GM12878 (cell line): Measurements from ENCODE around the gene DNMT3A. TPM values are rescaled to one million over a fixed set of nuclear protein-coding genes. Genes with fewer than 3 reads are reported as not detected.

Source experiments
- ATAC-seq: fragments of 200-7000 bp; cut with Tn5 transposase; 3 replicates; pipeline ENCODE4 v1.9.1; 2020; ENCODE audit warnings: mild to moderate bottlenecking, moderate library complexity
- BruUV-seq: library from RNA; stranded (reverse); fragments of 400-500 nt; replicated peaks from 2 replicates; lab custom pipeline; 2021; lab: Mats Ljungman, UMichigan
- CTCF ChIA-PET: fragments of 300-600 bp; sonication (Branson Sonifier 250); formaldehyde crosslinking; extraction: SDS; loops from one replicate; lab custom pipeline; 2021; ENCODE audit warnings: inconsistent platforms; lab: Yijun Ruan, JAX
- POLR2A ChIA-PET: fragments of 350-600 bp; formaldehyde crosslinking; extraction: SDS; loops from one replicate; lab custom pipeline; 2021; ENCODE audit warnings: inconsistent platforms; lab: Charles Lee
- RAD21 ChIA-PET: fragments of 300-600 bp; sonication (Branson Sonifier 250); formaldehyde crosslinking; loops from one replicate; lab custom pipeline; 2023; ENCODE audit warnings: antibody characterized with exemption; ENCODE audit not compliant: unreplicated experiment; lab: Charles Lee
- SMC1A ChIA-PET: fragments of 300-600 bp; sonication (Branson Sonifier 250); formaldehyde crosslinking; loops from one replicate; lab custom pipeline; 2023; ENCODE audit not compliant: unreplicated experiment, uncharacterized antibody; lab: Charles Lee
- DNase-seq: peaks from one replicate; pipeline ENCODE4 v3.0.0-alpha.2; 2011; ENCODE audit warnings: low read depth, low spot score
- FAIRE-seq: peaks from 3 replicates; lab custom pipeline; 2011; peaks lifted over from hg19 to GRCh38; lab: Jason Lieb, UNC
- H2AFZ ChIP-seq: 2 replicates; pipeline ENCODE4 v1.6.0; 2011; ENCODE audit warnings: low read depth, low read length, control low read depth; ENCODE audit not compliant: control insufficient read depth
- H3K27ac ChIP-seq: 2 replicates; pipeline ENCODE4 v1.5.1; 2011; ENCODE audit warnings: control low read depth; ENCODE audit not compliant: control insufficient read depth, insufficient read depth
- H3K27me3 ChIP-seq, 2 experiments: replicated peaks in 1 of 2; 2 replicates each; pipeline versions ENCODE4 v1.6.0 to v1.6.1; 2011; ENCODE audit warnings: low read length in 1 of 2; ENCODE audit not compliant: control insufficient read depth in 2 of 2, insufficient read depth in 2 of 2
- H3K36me3 ChIP-seq, 2 experiments: 2 replicates each; pipeline ENCODE4 v1.5.1; 2011; ENCODE audit warnings: low read length in 1 of 2; ENCODE audit not compliant: control insufficient read depth in 2 of 2, insufficient read depth in 2 of 2
- H3K4me1 ChIP-seq: 2 replicates; pipeline ENCODE4 v1.6.1; 2011; ENCODE audit warnings: mild to moderate bottlenecking, low read length, moderate library complexity, mixed read lengths; ENCODE audit not compliant: control insufficient read depth, insufficient read depth
- H3K4me2 ChIP-seq: 2 replicates; pipeline ENCODE4 v1.6.0; 2011; ENCODE audit warnings: control low read depth; ENCODE audit not compliant: control insufficient read depth, insufficient read depth
- H3K4me3 ChIP-seq: fragments of 200-600 bp; sonication (generic); 2 replicates; pipeline ENCODE4 v1.5.1; 2016
- H3K79me2 ChIP-seq: 2 replicates; pipeline ENCODE4 v1.6.0; 2011; ENCODE audit warnings: low read length; ENCODE audit not compliant: control insufficient read depth, insufficient read depth
- H3K9ac ChIP-seq: 2 replicates; pipeline ENCODE4 v1.8.0; 2011; ENCODE audit warnings: low read length, control low read depth, mixed read lengths; ENCODE audit not compliant: control insufficient read depth, insufficient read depth
- H3K9me3 ChIP-seq: replicated peaks from 3 replicates; pipeline ENCODE4 v1.5.1; 2011; ENCODE audit warnings: mild to moderate bottlenecking, low read length; ENCODE audit not compliant: control insufficient read depth, insufficient read depth
- H4K20me1 ChIP-seq: 2 replicates; pipeline ENCODE4 v1.6.0; 2011; ENCODE audit not compliant: control insufficient read depth, insufficient read depth
- BHLHE40 ChIP-seq, 2 experiments: fragments of 450-650 bp in 1 of 2; IDR thresholded peaks; 2 replicates each; pipeline ENCODE4 v1.6.1; 2011 to 2017; ENCODE audit warnings: low read depth in 2 of 2, borderline replicate concordance in 1 of 2, improper control_type of control experiment in 1 of 2, low read length in 1 of 2, mild to moderate bottlenecking in 1 of 2
- CHD2 ChIP-seq: IDR thresholded peaks from 2 replicates; pipeline ENCODE4 v1.6.1; 2011; ENCODE audit warnings: low read depth, low read length, improper control_type of control experiment, borderline replicate concordance
- CREB1 ChIP-seq: IDR thresholded peaks from 2 replicates; pipeline ENCODE4 v1.6.1; 2012; ENCODE audit warnings: low read depth, mild to moderate bottlenecking, inconsistent platforms
- EGR1 ChIP-seq, 2 experiments: IDR thresholded peaks; 1 replicate in 1 of 2; 2 replicates in 1 of 2; pipeline ENCODE4 v1.6.1; 2011 to 2012; ENCODE audit warnings: low read depth in 2 of 2, low read length in 2 of 2, borderline replicate concordance in 1 of 2, mild to moderate bottlenecking in 1 of 2, moderate library complexity in 1 of 2
- GABPA ChIP-seq: IDR thresholded peaks from 2 replicates; pipeline ENCODE4 v1.6.1; 2014; ENCODE audit warnings: antibody characterized with exemption, low read depth, mild to moderate bottlenecking, inconsistent platforms
- HDGF ChIP-seq: fragments of 450-650 bp; IDR thresholded peaks from 2 replicates; pipeline ENCODE4 v1.6.1; 2016; ENCODE audit warnings: antibody characterized with exemption
- LARP7 ChIP-seq: fragments of 450-650 bp; IDR thresholded peaks from 2 replicates; pipeline ENCODE4 v1.6.1; 2017; ENCODE audit warnings: mild to moderate bottlenecking
- MEF2A ChIP-seq: IDR thresholded peaks from 2 replicates; pipeline ENCODE4 v1.6.1; 2011; ENCODE audit warnings: low read depth, mild to moderate bottlenecking, low read length, moderate library complexity; ENCODE audit not compliant: insufficient read depth
- NFYA ChIP-seq: IDR thresholded peaks from 2 replicates; pipeline ENCODE4 v1.6.1; 2011; ENCODE audit warnings: low read depth, mild to moderate bottlenecking, low read length, improper control_type of control experiment, borderline replicate concordance
- POLR2A ChIP-seq: IDR thresholded peaks from 2 replicates; pipeline ENCODE4 v1.6.1; 2011; ENCODE audit warnings: low read depth, mild to moderate bottlenecking, low read length
- RUNX3 ChIP-seq: IDR thresholded peaks from 2 replicates; pipeline ENCODE4 v1.6.1; 2012; ENCODE audit warnings: low read length, inconsistent platforms
- SMAD1 ChIP-seq: fragments of 450-650 bp; IDR thresholded peaks from 2 replicates; pipeline ENCODE4 v1.6.1; 2018; ENCODE audit warnings: mild to moderate bottlenecking, low read depth; ENCODE audit not compliant: partially characterized antibody
- SREBF2 ChIP-seq: IDR thresholded peaks from 2 replicates; pipeline ENCODE4 v1.6.1; 2012; ENCODE audit warnings: mild to moderate bottlenecking, low read length
- STAT1 ChIP-seq: fragments of 450-650 bp; conservative IDR thresholded peaks from 2 replicates; pipeline ENCODE4 v1.6.1; 2014; ENCODE audit warnings: antibody characterized with exemption, mild to moderate bottlenecking
- TCF3 ChIP-seq: IDR thresholded peaks from 2 replicates; pipeline ENCODE4 v1.6.1; 2012; ENCODE audit warnings: low read depth, mild to moderate bottlenecking, low read length, borderline replicate concordance; ENCODE audit not compliant: insufficient read depth
- ZSCAN29 ChIP-seq: fragments of 450-650 bp; IDR thresholded peaks from 2 replicates; pipeline ENCODE4 v1.6.1; 2017; ENCODE audit warnings: mild to moderate bottlenecking, moderate library complexity
- WGBS: methylation state at CpG from one replicate; pipeline ENCODE4 v1.1.6; 2016; ENCODE audit warnings: low lambda C conversion rate; ENCODE audit not compliant: insufficient replicate concordance, insufficient coverage; ENCODE audit errors: missing lambda C conversion rate; 5-methylcytosine and 5-hydroxymethylcytosine counted together
- in situ Hi-C: fragments of 300-500 bp; cut with MboI; formaldehyde crosslinking; loops from 9 replicates; pipeline ENCODE4 v1.14.3; 2018; ENCODE audit warnings: mixed read lengths
- intact Hi-C: fragments of 100-400 bp; cut with micrococcal nuclease; formaldehyde crosslinking; loops from one replicate; pipeline ENCODE4 v1.14.2; 2022; ENCODE audit not compliant: unreplicated experiment
- polyA plus RNA-seq, 11 experiments: library from polyadenylated mRNA; depleted of rRNA in 4 of 11; unstranded in 6 of 11; stranded (reverse) in 5 of 11; fragments of >200 nt; fragmentation: Nextera tagmentation in 4 of 11; fragmentation: Illumina TruSeq in 1 of 11; extraction: Ambion mirVana in 4 of 11; extraction: Trizol in 1 of 11; gene quantifications; 1 replicate in 1 of 11; 2 replicates in 10 of 11; pipeline versions ENCODE4 v1.2.1 to v1.2.3, GENCODE V29; 2011 to 2016; ENCODE audit warnings: inconsistent platforms in 2 of 11, missing spikeins in 2 of 11, low read depth in 1 of 11
- total RNA-seq, 4 experiments: library from RNA; depleted of rRNA in 3 of 4; stranded (reverse); fragments of >200 nt in 3 of 4; fragmentation: Illumina TruSeq in 1 of 4; extraction: Trizol in 1 of 4; gene quantifications; 2 replicates each; pipeline versions ENCODE4 v1.2.1 to v1.2.3, GENCODE V29; 2013 to 2021
- TF ChIP-seq, protein P1 (sequence below): fragments of 450-650 bp; IDR thresholded peaks from 2 replicates; pipeline ENCODE4 v1.6.1; 2017; ENCODE audit warnings: mild to moderate bottlenecking, moderate library complexity
- TF ChIP-seq, protein P2 (sequence below): IDR thresholded peaks from 2 replicates; pipeline ENCODE4 v1.6.1; 2012; ENCODE audit warnings: low read depth, low read length, improper control_type of control experiment

DNMT3A gene
- total and polyA plus RNA-seq, 10 of the 15 experiments (the other 5 are each of a cell fraction or from before 2014, with no cell fraction given) = 7.4 to 51.6 (median 17.4) TPM

DNA sequence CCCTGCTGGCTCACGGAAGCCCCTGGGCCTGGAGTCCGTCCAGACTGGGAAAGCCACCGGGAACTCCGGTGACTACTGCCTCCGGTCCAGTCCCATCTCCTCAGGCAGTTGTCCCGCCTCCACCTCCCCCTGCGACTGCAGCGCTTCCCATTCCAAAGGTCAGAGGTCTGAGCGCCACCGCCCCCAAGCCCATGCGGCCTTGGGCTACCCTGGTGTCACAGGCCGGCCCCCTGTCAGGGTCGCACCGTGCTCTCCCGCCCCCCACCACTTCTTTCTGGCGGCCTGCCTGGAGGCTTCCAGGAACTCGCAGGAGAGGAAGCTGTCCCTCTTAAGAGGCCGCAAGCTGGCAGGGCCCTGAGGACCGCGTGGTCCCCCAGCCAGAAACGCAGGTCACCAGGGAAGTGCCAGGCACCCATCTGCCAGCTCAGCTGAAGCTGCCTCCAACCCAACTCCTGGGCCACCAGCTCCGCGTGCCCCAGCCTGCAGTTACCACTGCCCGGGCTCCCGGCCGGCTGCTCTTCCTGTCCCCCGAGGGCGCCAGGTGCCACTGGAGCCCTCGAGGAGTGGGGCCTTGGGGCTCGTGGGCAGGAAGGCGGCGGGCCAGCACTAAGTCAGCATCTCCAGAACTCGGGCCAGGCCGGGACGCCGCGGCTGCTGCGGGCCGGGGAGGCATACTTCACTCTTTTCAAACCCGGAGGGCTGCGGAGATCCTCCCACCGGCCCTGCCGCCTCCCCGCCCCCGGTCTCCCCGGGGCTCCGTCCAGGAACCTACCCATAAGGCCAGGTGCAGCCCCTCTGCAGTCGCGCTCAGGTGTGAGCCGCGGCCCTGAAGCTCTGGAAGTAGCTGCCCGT lies 90.1 kb downstream of the DNMT3A start:
- no TSS peak for BruUV-seq
- DNase-seq = no peak
- Histone ChIP-seq H3K4me1 (peaks cover 11% of the 10 kb centered on the region), H3K36me3 (peaks cover 10% of the 10 kb centered on the region in 2 experiments), H3K79me2 (peaks cover 15% of the 10 kb centered on the region), H3K4me2 (peak overlapping the region; percentile 94), H3K27ac (peak overlapping the region; percentile 83), H2AFZ (peak overlapping the region; percentile 71), H3K4me3 (peak overlapping the region; percentile 73), H3K9me3 (no peaks in the 10 kb centered on the region), H4K20me1 (no peaks in the 10 kb centered on the region), H3K9ac (peak overlapping the region; percentile 80), H3K27me3 (no peaks in the 10 kb centered on the region)
- in situ Hi-C loops (no loop called here), intact Hi-C loops (no loop called here)
- CTCF ChIA-PET = interaction anchor here (0.6 to 2.9 kb wide), 4 partner anchors 22 to 498 kb away, joined by 3 to 14 read pairs (median 10); no protein-coding TSS in a partner anchor
- 23% methylated on average over 47 of the region's 52 CpGs for WGBS
- RAD21 ChIA-PET = interaction anchor here (0.6 to 3.1 kb wide), 8 partner anchors 17 to 264 kb away, joined by 3 to 15 read pairs (median 4); no protein-coding TSS in a partner anchor
- peak; percentile 80 for ATAC-seq
- SMC1A ChIA-PET = interaction anchor here (1.0 to 2.0 kb wide), 4 partner anchors 22 to 43 kb away, joined by 3 to 11 read pairs (median 6); no protein-coding TSS in a partner anchor
- POLR2A ChIA-PET = interaction anchor here (0.5 to 1.9 kb wide), 5 partner anchors 11 to 111 kb away, joined by 4 to 7 read pairs (median 6); no protein-coding TSS in a partner anchor
- FAIRE-seq = no peak
- TF ChIP-seq SMAD1 (no peak), RUNX3 (0 out of 2 replicates have a peak, but pooled peaks have one; percentile 6), NFYA (no peak), LARP7 (peak; percentile 45; the same call in 1 of the 2 replicates), STAT1 (0 out of 2 replicates have a peak, but pooled peaks have one; percentile 14), CHD2 (peak; percentile 21; the same call in 1 of the 2 replicates), MEF2A (no peak), BHLHE40 (IDR thresholded peaks at IDR 0.05; ENCODE audit: borderline replicate concordance in 1 of 2, low read depth in 2 of 2, low read length in 1 of 2) (peak in 1 of 2 experiments; percentile 9; a peak in 1 of 4 replicates), EGR1 (IDR thresholded peaks at IDR 0.05; ENCODE audit: borderline replicate concordance in 1 of 2, low read depth in 2 of 2, low read length in 2 of 2) (peak in 1 of 2 experiments; percentile 79; a peak in 2 of 3 replicates), ZSCAN29 (0 out of 2 replicates have a peak, but pooled peaks have one; percentile 30), TCF3 (no peak), SREBF2 (no peak), HDGF (0 out of 2 replicates have a peak, but pooled peaks have one; percentile 34), POLR2A (peak; percentile 68), GABPA (no peak), CREB1 (no peak)
- TF ChIP-seq, protein P1, sequence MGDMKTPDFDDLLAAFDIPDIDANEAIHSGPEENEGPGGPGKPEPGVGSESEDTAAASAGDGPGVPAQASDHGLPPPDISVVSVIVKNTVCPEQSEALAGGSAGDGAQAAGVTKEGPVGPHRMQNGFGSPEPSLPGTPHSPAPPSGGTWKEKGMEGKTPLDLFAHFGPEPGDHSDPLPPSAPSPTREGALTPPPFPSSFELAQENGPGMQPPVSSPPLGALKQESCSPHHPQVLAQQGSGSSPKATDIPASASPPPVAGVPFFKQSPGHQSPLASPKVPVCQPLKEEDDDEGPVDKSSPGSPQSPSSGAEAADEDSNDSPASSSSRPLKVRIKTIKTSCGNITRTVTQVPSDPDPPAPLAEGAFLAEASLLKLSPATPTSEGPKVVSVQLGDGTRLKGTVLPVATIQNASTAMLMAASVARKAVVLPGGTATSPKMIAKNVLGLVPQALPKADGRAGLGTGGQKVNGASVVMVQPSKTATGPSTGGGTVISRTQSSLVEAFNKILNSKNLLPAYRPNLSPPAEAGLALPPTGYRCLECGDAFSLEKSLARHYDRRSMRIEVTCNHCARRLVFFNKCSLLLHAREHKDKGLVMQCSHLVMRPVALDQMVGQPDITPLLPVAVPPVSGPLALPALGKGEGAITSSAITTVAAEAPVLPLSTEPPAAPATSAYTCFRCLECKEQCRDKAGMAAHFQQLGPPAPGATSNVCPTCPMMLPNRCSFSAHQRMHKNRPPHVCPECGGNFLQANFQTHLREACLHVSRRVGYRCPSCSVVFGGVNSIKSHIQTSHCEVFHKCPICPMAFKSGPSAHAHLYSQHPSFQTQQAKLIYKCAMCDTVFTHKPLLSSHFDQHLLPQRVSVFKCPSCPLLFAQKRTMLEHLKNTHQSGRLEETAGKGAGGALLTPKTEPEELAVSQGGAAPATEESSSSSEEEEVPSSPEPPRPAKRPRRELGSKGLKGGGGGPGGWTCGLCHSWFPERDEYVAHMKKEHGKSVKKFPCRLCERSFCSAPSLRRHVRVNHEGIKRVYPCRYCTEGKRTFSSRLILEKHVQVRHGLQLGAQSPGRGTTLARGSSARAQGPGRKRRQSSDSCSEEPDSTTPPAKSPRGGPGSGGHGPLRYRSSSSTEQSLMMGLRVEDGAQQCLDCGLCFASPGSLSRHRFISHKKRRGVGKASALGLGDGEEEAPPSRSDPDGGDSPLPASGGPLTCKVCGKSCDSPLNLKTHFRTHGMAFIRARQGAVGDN = 0 out of 2 replicates have a peak, but pooled peaks have one; percentile 56
- TF ChIP-seq, protein P2, sequence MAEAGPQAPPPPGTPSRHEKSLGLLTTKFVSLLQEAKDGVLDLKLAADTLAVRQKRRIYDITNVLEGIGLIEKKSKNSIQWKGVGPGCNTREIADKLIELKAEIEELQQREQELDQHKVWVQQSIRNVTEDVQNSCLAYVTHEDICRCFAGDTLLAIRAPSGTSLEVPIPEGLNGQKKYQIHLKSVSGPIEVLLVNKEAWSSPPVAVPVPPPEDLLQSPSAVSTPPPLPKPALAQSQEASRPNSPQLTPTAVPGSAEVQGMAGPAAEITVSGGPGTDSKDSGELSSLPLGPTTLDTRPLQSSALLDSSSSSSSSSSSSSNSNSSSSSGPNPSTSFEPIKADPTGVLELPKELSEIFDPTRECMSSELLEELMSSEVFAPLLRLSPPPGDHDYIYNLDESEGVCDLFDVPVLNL = no peak
